Measurements from ENCODE around the gene MFGE8. TPM values are rescaled to one million over a fixed set of nuclear protein-coding genes. Genes with fewer than 3 reads are reported as not detected.

Gene MFGE8
- total and polyA plus RNA-seq, 9 of the 15 experiments (the other 6 are each of a cell fraction or from before 2014, with no cell fraction given): 2.3 to 142 (median 62.3) TPM

- 13% methylated on average over 1 of the region's 1 CpG for WGBS (ENCODE audit: insufficient coverage, low coverage, missing lambda C conversion rate)
- Histone ChIP-seq H3K27me3 (ENCODE audit: control insufficient read depth in 2 of 2, insufficient read depth in 2 of 2, low read length in 2 of 2) (peaks cover 13 to 20% of the 10 kb centered on the region in 2 experiments), H3K9ac (ENCODE audit: insufficient read depth in 1 of 2, low read depth in 2 of 2, low read length in 2 of 2) (no peak overlapping the region), H3K4me1 (replicated peaks in 1 of 2; ENCODE audit: control insufficient read depth in 2 of 2, insufficient read depth in 2 of 2, low read length in 2 of 2) (peaks cover 18 to 31% of the 10 kb centered on the region in 2 experiments; a peak in 4 of 5 replicates), H3K9me3 (replicated peaks; ENCODE audit: control insufficient read depth, insufficient read depth, low read depth, low read length) (no peaks in the 10 kb centered on the region), H3K27ac (ENCODE audit: extremely low read depth, low read depth, low read length) (no peak overlapping the region), H3K36me3 (ENCODE audit: control insufficient read depth, insufficient read depth, low read length) (no peaks in the 10 kb centered on the region), H3K4me3 (no peak overlapping the region), H3K79me2 (ENCODE audit: control insufficient read depth, insufficient read depth, low read length) (no peaks in the 10 kb centered on the region), H4K20me1 (replicated peaks; ENCODE audit: control insufficient read depth, insufficient read depth, low read length) (no peaks in the 10 kb centered on the region; the same call in 1 of the 2 replicates), H3K4me2 (ENCODE audit: insufficient read depth, low read length) (no peak overlapping the region), H2AFZ (ENCODE audit: low read depth, low read length) (no peak overlapping the region), H3K9me1 (ENCODE audit: control insufficient read depth, insufficient read depth, low read length) (no peaks in the 10 kb centered on the region)
- CTCF ChIA-PET (ENCODE audit: low intra/inter-chr PET ratio): no interaction called here
- no TSS peak for BruUV-seq (replicated peaks)
- no peak for FAIRE-seq
- no peak for DNase-seq (ENCODE audit: extremely low read depth in 1 of 4, low spot score in 3 of 4)
- POLR2A ChIA-PET: interaction anchor here (1.2 kb wide), 1 partner anchor 15 kb away, joined by 3 read pairs; no protein-coding TSS in a partner anchor
- no peak for ATAC-seq
- in situ Hi-C loops (cut with MboI) (no loop called here), intact Hi-C loops (cut with micrococcal nuclease) (no loop called here)
- TF ChIP-seq ZFP30 (CRISPR knock-in tag; IDR thresholded peaks at IDR 0.05; ENCODE audit: borderline replicate concordance) (no peak), RCOR1 (IDR thresholded peaks at IDR 0.05; ENCODE audit: borderline replicate concordance in 1 of 2, low read depth in 2 of 2, low read length in 2 of 2) (no peak), HMGXB4 (CRISPR knock-in tag; IDR thresholded peaks at IDR 0.05) (no peak)
These were observed 49.8 kb downstream of the MFGE8 start for GRCh38 chr15:88863412-88863811.

GRCh38 chr15:88860212-88860611, 53.0 kb downstream of the MFGE8 start:
- Histone ChIP-seq H3K4me3 (no peak overlapping the region), H3K9me3 (replicated peaks; ENCODE audit: control insufficient read depth, insufficient read depth, low read depth, low read length) (no peaks in the 10 kb centered on the region), H4K20me1 (replicated peaks; ENCODE audit: control insufficient read depth, insufficient read depth, low read length) (no peaks in the 10 kb centered on the region; the same call in 1 of the 2 replicates), H3K4me2 (ENCODE audit: insufficient read depth, low read length) (no peak overlapping the region), H3K27me3 (ENCODE audit: control insufficient read depth in 2 of 2, insufficient read depth in 2 of 2, low read length in 2 of 2) (peaks cover 13 to 24% of the 10 kb centered on the region in 2 experiments), H3K9me1 (ENCODE audit: control insufficient read depth, insufficient read depth, low read length) (no peaks in the 10 kb centered on the region), H3K79me2 (ENCODE audit: control insufficient read depth, insufficient read depth, low read length) (no peaks in the 10 kb centered on the region), H3K9ac (ENCODE audit: insufficient read depth in 1 of 2, low read depth in 2 of 2, low read length in 2 of 2) (no peak overlapping the region), H3K4me1 (replicated peaks in 1 of 2; ENCODE audit: control insufficient read depth in 2 of 2, insufficient read depth in 2 of 2, low read length in 2 of 2) (peaks cover 4 to 15% of the 10 kb centered on the region in 2 experiments; a peak in 4 of 5 replicates), H3K36me3 (ENCODE audit: control insufficient read depth, insufficient read depth, low read length) (no peaks in the 10 kb centered on the region), H3K27ac (ENCODE audit: extremely low read depth, low read depth, low read length) (no peak overlapping the region), H2AFZ (ENCODE audit: low read depth, low read length) (peak overlapping the region; percentile 39; the same call in 1 of the 2 replicates)
- ATAC-seq (peak; percentile 15; the same call in 2 of the 3 replicates), FAIRE-seq (no peak), DNase-seq (ENCODE audit: extremely low read depth in 1 of 4, low spot score in 3 of 4) (no peak)
- intact Hi-C loops (cut with micrococcal nuclease) (no loop called here), in situ Hi-C loops (cut with MboI) (no loop called here)
- ChIA-PET CTCF (ENCODE audit: low intra/inter-chr PET ratio) (no interaction called here), POLR2A (no interaction called here)
- 5% methylated on average over 7 of the region's 7 CpGs for WGBS (ENCODE audit: insufficient coverage, low coverage, missing lambda C conversion rate)
- no TSS peak for BruUV-seq (replicated peaks)
- TF ChIP-seq NR2F6 (CRISPR knock-in tag; IDR thresholded peaks at IDR 0.05) (no peak), ZNF280A (IDR thresholded peaks at IDR 0.05; ENCODE audit: low read depth, partially characterized antibody) (no peak), SP2 (IDR thresholded peaks at IDR 0.05; ENCODE audit: extremely low read depth, low read depth, low read length, poor library complexity, severe bottlenecking) (no peak), ZNF79 (CRISPR knock-in tag; IDR thresholded peaks at IDR 0.05; ENCODE audit: low read depth) (no peak), E4F1 (CRISPR knock-in tag; IDR thresholded peaks at IDR 0.05; ENCODE audit: borderline replicate concordance) (no peak)

Measured in K562 (cell line).